Measurements from ENCODE around the gene IFNA17.
"Not testable (repeated sequence)": the region's sequence is repeated elsewhere in the genome, so short reads cannot be mapped to it uniquely, and the experiment has no call there.

Gene IFNA17

GRCh38 chr9:21228122-21228521 is at the start of gene IFNA17:
TSS of gene IFNA17 (minus strand) at chr9:21228222. CDS start at chr9:21228173, 49 bp downstream.
- DNase-seq: no peak

DNA sequence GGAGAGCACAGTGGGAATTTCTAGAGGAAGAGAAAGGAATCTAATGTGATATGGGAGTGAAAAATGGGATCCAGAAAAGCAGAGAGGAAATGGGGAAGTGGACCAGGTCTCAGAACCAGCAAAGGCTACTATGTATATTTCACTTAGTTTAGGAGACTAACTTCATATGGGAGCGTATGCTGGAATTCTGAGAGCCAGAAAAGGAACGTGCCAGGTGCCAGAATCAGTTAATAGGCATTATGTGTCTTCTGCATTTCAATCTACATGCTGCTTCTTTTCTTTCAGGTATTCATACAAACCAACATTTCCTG is 40.3 kb upstream of the IFNA17 start:
- no peak for DNase-seq

DNA sequence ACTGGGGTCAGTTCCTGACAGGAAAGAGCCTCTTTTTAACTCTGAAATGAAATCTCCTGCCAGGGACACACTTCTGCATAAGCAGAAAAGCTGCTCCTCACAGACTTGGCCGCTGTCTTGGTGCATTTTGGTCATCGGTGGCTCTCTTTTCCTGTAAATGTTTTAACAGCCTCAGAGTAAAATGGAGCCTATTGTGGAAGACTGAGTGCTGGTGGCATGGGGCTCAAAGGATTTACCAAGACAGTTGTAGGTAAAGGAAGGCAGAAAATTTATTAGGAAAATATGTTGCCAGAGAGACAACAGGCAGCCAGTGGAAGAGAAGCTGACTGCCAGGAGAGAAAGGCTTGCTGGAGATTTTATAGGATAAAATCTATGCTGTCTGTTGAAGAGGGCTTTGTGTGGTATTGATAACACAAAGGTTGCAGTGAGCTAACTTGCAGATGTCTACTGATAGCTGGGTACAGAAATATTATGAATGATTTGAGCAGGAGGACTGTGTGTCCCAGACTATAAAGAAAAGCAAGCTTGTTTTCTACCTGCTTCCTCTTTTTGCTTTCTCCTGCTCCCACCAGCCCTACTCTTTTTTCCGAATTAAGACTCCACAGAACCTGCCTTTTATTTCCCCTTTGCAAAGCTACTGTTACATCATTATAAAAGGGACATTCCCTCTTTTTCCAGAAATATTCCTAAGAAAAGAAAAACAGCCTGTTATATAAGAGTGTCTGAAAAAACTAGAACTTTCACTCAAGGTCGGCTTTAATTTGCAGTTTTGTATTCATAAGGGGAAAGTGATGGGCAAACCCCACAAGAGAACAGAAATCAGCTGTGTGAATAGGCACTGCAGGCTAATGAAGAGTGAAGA is 39.7 kb upstream of the IFNA17 start:
- no peak for DNase-seq

- no peak for DNase-seq
These were observed 38.9 kb upstream of the IFNA17 start for GRCh38 chr9:21266733-21267484.

- DNase-seq: no peak
These were observed 37.6 kb upstream of the IFNA17 start for GRCh38 chr9:21265421-21266189.

DNA sequence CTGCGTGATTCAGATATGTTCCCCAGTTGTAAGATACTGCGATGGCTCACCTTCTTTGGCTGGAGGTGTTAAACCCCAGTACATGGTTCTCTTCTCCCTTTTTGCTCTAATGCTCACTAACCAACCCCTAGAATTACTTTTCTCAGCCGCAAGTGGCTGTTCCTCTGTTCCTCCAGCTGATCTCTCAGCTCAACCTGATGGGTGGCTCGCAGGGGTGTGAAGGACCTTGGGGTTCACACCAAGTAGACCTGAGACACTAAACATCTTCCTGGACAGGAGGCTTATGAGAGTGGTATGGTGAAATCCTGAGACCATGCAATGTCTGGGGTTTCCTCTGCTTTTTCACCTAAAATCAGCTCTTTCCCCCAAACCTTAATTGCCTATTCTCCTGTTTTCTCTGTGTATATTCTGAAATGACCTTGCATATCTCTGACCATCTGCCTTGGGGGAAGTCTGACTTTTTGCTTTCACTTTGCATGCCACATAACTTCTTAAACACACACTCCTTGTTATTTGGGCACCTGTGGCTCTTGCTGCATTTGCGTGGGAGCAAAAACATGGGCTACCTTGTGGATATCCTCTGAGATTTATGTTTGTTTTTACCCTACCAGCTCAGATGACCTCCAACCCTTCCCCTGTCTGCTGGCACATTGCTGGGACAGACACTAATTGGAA is 27.7 kb upstream of the IFNA17 start:
- no peak for DNase-seq

DNA sequence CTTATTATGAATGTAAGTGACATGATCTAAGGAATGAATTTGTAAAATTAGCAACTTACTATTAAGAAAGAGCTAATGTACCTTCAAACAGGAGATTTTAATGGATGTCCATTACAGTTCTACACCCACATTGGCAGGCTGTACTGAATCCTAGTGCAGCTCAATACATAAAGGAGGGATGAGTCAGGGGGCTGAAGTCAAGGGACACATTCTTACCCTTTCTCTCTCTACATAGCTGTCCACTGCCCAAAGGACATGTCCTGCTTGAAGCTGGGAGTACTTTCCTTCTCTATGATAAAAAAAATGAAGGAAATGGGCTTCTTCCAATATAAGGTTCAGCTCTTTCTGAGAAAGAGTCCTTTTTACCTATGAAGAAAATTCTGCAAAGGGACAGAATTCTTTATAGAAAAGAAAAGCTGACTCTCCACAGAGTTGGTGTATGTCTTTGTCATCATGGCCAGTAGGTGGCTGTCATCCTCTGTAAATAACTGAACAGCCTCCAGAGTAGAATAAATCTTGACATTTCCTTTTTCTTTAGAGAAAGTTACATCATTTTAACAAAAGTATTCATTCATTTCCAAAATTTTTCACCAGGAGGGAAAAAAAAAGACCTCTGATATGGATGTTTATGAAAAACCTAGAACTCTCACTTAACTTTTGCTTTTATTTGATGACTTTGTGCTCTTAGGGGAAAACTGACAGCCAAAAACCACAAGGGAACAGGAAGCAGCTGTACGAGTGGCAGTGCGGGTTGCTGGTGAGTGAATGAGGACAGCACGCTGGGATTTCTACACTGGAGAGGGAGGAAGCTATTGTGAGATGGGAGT is 24.9 kb upstream of the IFNA17 start:
- DNase-seq: peak; percentile 23

- DNase-seq: no peak
These were observed 23.6 kb upstream of the IFNA17 start for GRCh38 chr9:21251638-21252037.

- no peak for DNase-seq
These were observed 23.2 kb upstream of the IFNA17 start for GRCh38 chr9:21251190-21251589.

DNA sequence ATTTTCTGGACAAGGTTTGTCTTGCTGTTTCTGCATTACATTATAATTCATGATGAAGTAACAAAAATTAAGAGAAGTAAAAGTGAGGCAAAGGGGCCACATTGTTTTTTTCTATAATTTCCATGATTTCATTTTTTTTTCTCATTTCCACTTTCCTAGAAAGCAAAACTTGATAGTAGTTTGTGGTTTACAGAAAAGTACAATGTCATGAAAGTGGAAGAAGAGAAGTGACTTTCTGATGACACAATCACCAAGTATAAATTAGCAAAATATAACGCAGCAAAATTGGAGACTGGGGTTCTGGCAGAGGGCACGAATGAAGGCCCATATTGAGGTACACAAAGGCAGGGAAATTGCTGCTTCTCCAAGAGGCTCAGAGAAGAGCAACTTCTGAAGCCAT is 16.8 kb upstream of the IFNA17 start:
- DNase-seq: no peak

GRCh38 chr9:21239911-21240310 is 11.9 kb upstream of the IFNA17 start, which contains the start of gene IFNA14:
TSS of gene IFNA14 (minus strand) at chr9:21240005. CDS start at chr9:21239935, 70 bp downstream.
- DNase-seq: no peak

DNA sequence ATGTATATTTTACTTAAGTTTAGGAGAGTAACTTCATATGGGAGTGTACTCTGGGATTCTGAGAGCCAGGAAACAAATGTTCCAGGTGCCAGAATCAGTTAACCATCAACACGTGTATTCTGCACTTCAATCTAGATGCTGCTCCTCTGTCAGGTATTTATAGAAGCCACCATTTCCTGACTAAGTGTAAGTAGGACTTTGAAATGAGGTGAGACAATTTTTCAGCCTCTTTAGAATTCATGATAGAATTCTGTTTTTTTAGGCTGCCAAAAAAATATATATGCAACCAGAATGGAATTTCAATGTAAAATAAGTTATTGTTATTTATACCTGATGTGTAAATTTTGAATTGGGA is 8.3 kb upstream of the IFNA17 start:
- not testable (repeated sequence) for DNase-seq

DNA sequence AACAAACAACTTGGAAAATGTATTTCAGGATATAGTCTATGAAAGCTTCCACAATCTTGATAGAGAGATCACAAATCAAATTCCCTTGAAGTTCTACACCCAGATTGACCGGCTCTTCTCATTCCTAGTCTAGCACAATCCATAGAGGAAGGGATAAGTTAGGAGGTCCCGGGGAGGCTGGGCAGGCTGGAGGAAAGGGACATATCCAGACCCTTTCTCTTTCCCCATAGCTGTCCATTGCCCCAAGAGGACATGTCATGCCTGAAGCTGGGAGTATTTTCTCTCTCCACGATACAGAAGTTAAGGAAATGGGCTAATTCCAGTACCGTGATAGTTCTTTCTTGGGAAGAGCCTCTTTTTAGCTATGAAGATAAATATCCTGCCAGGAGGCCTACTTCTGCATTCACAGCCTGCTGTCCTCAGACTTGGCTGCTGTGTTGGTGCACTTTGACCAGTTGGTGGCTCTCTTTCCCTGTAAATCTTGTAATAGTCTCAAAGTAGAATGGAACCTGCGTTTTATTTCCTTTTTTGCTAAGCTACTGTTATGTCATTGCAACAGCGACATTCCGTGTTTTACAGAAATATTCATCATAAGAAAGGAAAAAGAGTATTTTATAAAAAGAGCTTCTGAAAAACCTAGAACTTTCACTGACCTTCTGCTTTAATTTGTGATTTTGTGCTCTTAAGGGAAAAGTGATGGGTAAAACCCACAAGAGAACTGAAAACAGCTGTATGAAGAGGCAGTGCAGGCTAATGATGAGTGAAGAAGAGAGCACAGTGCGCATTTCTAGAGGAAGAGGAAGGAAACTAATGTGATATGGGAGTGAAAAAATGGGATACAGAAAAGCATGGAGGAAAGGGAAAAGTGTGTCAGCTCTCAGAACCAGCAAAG is 7.7 kb upstream of the IFNA17 start:
- DNase-seq: peak; percentile 28

DNA sequence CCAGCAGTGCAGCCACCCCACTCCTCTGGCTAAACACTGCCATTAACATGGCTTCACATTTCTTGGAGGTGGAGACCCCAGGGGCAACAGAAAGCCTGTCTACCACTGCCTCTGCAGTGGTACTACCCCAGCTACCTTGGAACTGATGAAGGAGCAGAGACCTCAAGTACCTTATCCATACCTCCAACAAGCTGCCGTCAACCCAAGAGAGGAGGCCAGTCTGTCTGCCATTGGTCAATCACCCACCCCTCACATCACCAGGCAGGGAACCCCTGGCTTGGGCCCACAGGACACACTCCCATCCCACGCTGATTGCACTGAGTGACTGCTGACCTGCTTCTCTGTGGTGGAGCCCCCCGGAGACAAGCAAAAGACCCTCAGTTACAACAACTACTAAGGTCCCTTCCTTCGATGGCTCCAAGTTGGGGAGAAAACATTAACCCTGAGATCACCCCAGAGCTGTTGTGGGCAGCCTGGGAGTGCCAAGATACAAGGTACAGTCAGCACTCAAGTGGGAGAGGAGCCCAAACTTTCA is 6.2 kb upstream of the IFNA17 start:
- DNase-seq: no peak

GRCh38 chr9:21233258-21233657 is 5.2 kb upstream of the IFNA17 start:
- no peak for DNase-seq

GRCh38 chr9:21217211-21217610 is 10.8 kb downstream of the IFNA17 start, which contains the start of gene IFNA16:
TSS of gene IFNA16 (minus strand) at chr9:21217311. CDS start at chr9:21217305, 6 bp downstream.
- not testable (repeated sequence) for DNase-seq

- not testable (repeated sequence) for DNase-seq
These were observed 14.4 kb downstream of the IFNA17 start for GRCh38 chr9:21213411-21214326.

DNA sequence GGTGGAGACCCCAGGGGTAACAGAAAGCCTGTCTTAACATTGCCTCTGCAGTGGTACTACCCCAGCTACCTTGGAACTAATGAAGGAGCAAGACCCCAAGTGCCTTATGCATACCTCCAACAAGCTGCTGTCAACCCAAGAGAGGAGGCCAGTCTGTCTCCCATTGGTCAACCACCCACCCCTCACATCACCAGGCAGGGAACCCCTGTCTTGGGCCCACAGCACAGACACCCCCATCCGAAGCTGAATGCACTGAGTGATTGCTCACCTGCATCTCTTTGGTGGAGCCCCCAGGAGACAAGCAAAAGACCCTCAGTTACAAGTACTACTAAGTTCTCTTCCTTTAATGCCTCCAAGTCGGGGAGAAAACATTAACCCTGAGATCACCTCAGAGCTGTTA is 15.9 kb downstream of the IFNA17 start:
- DNase-seq: not testable (repeated sequence)

DNA sequence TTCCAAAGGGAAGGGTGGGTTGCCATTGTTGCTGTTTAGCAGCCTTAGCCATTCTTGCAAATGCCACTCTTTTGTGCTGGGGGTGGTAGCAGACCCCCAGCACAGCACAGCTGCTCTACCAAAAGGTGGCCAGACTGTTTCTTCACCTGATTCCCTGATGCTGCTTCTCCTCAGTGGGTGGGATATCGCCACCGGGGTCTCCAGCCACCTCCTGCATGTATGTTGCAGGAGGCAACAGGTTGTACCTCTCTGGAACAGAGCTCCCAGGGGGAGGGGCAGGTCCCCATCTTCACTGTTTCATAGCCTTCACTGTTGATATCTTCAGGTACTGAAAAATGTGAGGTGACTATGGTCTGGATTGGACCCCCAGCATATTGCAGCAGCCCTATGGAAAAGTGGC is 17.2 kb downstream of the IFNA17 start:
- DNase-seq: not testable (repeated sequence)
